Esophagus squamous epithelium (tissue), 5 donors: ENCODE results near the gene TNS1. TPM values are rescaled to one million over a fixed set of nuclear protein-coding genes. Genes with fewer than 3 reads are reported as not detected.

Experiments
- DNase-seq: peaks from one replicate; lab custom pipeline; 2025; lab: John Stamatoyannopoulos, UW
- H3K27ac ChIP-seq, 4 donors: fragments of 200-600 bp; sonication (generic); one replicate each; pipeline ENCODE4 v1.5.1; 2016 to 2019; ENCODE audit warnings: mild to moderate bottlenecking in 1 of 4
- H3K27me3 ChIP-seq, 4 donors: fragments of 200-600 bp; sonication (generic); 1 replicate in 3 of 4; 2 replicates in 1 of 4; pipeline versions ENCODE4 v1.5.1 to v1.6.0; 2017 to 2021; ENCODE audit warnings: antibody characterized with exemption in 1 of 4
- H3K36me3 ChIP-seq, 3 donors: fragments of 200-600 bp; sonication (generic); one replicate each; pipeline ENCODE4 v1.5.1; 2016 to 2019
- H3K4me1 ChIP-seq, 3 donors: fragments of 200-600 bp; sonication (generic); one replicate each; pipeline ENCODE4 v1.5.1; 2017 to 2019
- H3K4me3 ChIP-seq, 4 donors: fragments of 200-600 bp; sonication (generic); 1 replicate in 3 of 4; 2 replicates in 1 of 4; pipeline ENCODE4 v1.5.1; 2016 to 2019; ENCODE audit warnings: mild to moderate bottlenecking in 2 of 4, moderate library complexity in 1 of 4
- H3K9me3 ChIP-seq, 3 donors: fragments of 200-600 bp; sonication (generic); one replicate each; pipeline ENCODE4 v1.5.1; 2016 to 2019
- CTCF ChIP-seq, 6 experiments: fragments of 450-650 bp in 4 of 6; fragments of 200-600 bp in 2 of 6; sonication (generic) in 2 of 6; IDR thresholded peaks; one replicate each; pipeline ENCODE4 v1.5.1; 2016 to 2019; ENCODE audit warnings: antibody characterized with exemption in 6 of 6, mild to moderate bottlenecking in 4 of 6, moderate library complexity in 4 of 6
- POLR2A ChIP-seq, 4 donors: fragments of 450-650 bp; IDR thresholded peaks; one replicate each; pipeline ENCODE4 v1.6.1; 2017; ENCODE audit warnings: antibody characterized with exemption in 4 of 4, mild to moderate bottlenecking in 4 of 4, moderate library complexity in 3 of 4
- WGBS, 2 donors: methylation state at CpG; one replicate each; pipeline ENCODE4 v1.1.5; 2018; 5-methylcytosine and 5-hydroxymethylcytosine counted together
- intact Hi-C: fragments of 100-400 bp; cut with DNase I; formaldehyde crosslinking; loops from one replicate; pipeline ENCODE4 v1.15.0; 2022
- total RNA-seq, 4 donors: library from RNA; depleted of rRNA; stranded (reverse); fragments of >200 nt; gene quantifications; one replicate each; pipeline ENCODE4 v1.1.0, GENCODE V29; 2016
- donor health status: DM: yes; HTN: yes; CAD: no.

Gene TNS1
- total RNA-seq, 4 donors from 2014 or later: 34.7 to 201 (median 59.2) TPM

- Histone ChIP-seq H3K4me1 (peaks cover 43 to 97% (median 60%) of the 10 kb centered on the region in 3 donors), H3K36me3 (peaks cover 0 to 59% (median 19%) of the 10 kb centered on the region in 3 donors)
Observed at GRCh38 chr2:217851191-217852020, 151.4 kb downstream of the TNS1 start.

GRCh38 chr2:217849154-217849975, 153.4 kb downstream of the TNS1 start:
- Histone ChIP-seq H3K9me3 (no peaks in the 10 kb centered on the region), H3K4me1 (peaks cover 43 to 84% (median 60%) of the 10 kb centered on the region in 3 donors), H3K27ac (peak overlapping the region; percentile 47 to 86 (median 64)), H3K4me3 (no peak overlapping the region), H3K36me3 (peaks cover 0 to 57% (median 14%) of the 10 kb centered on the region in 3 donors), H3K27me3 (no peaks in the 10 kb centered on the region)
- no peak for DNase-seq
- WGBS, 2 donors: 62 to 63% methylated on average over 2 to 4 of the region's 9 CpGs
- intact Hi-C loops: no loop called here
- TF ChIP-seq CTCF (IDR thresholded peaks at IDR 0.05) (no peak), POLR2A (IDR thresholded peaks at IDR 0.05) (no peak)

More at GRCh38 chr2:217851191-217852020, 151.4 kb downstream of the TNS1 start:
- Histone ChIP-seq H3K4me3 (no peak overlapping the region), H3K9me3 (no peaks in the 10 kb centered on the region), H3K27me3 (no peaks in the 10 kb centered on the region), H3K27ac (peak overlapping the region; percentile 49 to 86 (median 72))
- intact Hi-C loops: no loop called here
- no peak for DNase-seq
- TF ChIP-seq CTCF (IDR thresholded peaks at IDR 0.05) (no peak), POLR2A (IDR thresholded peaks at IDR 0.05) (no peak)
- 50 to 51% methylated on average over 1 to 2 of the region's 2 CpGs for WGBS, 2 donors

- H3K36me3 ChIP-seq: peaks cover 0 to 50% (median 14%) of the 10 kb centered on the region in 3 donors
Observed at GRCh38 chr2:217848351-217848957, 154.3 kb downstream of the TNS1 start.

GRCh38 chr2:217847552-217848350, 155.0 kb downstream of the TNS1 start:
- peaks cover 28 to 84% (median 51%) of the 10 kb centered on the region in 3 donors for H3K4me1 ChIP-seq
- no peaks in the 10 kb centered on the region for H3K9me3 ChIP-seq
- H3K27me3 ChIP-seq: no peaks in the 10 kb centered on the region
- intact Hi-C loops: no loop called here
- no peak for TF ChIP-seq POLR2A (IDR thresholded peaks at IDR 0.05)
- TF ChIP-seq CTCF (IDR thresholded peaks at IDR 0.05): no peak
- no peak overlapping the region for H3K4me3 ChIP-seq
- 82 to 88% methylated on average over 11 to 16 of the region's 20 CpGs for WGBS, 2 donors
- peak overlapping the region; percentile 9 to 86 (median 46) for H3K27ac ChIP-seq
- no peak for DNase-seq
- H3K36me3 ChIP-seq: peaks cover 0 to 48% (median 14%) of the 10 kb centered on the region in 3 donors

More at GRCh38 chr2:217848351-217848957, 154.3 kb downstream of the TNS1 start:
- Histone ChIP-seq H3K27ac (peak overlapping the region in 3 of 4 donors; percentile 44 to 86 (median 49)), H3K27me3 (no peaks in the 10 kb centered on the region), H3K4me1 (peaks cover 35 to 84% (median 56%) of the 10 kb centered on the region in 3 donors), H3K9me3 (no peaks in the 10 kb centered on the region), H3K4me3 (no peak overlapping the region)
- WGBS, 2 donors: 83 to 90% methylated on average over 2 to 8 of the region's 27 CpGs
- DNase-seq: no peak
- TF ChIP-seq POLR2A (IDR thresholded peaks at IDR 0.05) (no peak), CTCF (IDR thresholded peaks at IDR 0.05) (no peak)
- intact Hi-C loops: no loop called here
